GM23338 (cell line): ENCODE data around the gene UBAP1L. TPM values are rescaled to one million over a fixed set of nuclear protein-coding genes. Genes with fewer than 3 reads are reported as not detected.
A peak's percentile ranks its signal among the peaks of the same experiment; 100 is the strongest.

Experiments
- ATAC-seq: fragments of 200-7000 bp; cut with Tn5 transposase; 3 replicates; pipeline ENCODE4 v1.9.1; 2020
- DNase-seq: peaks from one replicate; pipeline ENCODE4 v3.0.0-alpha.2; 2015; ENCODE audit warnings: low spot score
- H2AFZ ChIP-seq: fragments of 200-600 bp; sonication (generic); 2 replicates; pipeline ENCODE4 v1.8.0; 2016; ENCODE audit warnings: antibody characterized with exemption, mild to moderate bottlenecking, moderate library complexity
- H3F3A ChIP-seq: fragments of 200-600 bp; sonication (generic); replicated peaks from 2 replicates; pipeline ENCODE4 v1.8.0; 2017; ENCODE audit warnings: antibody characterized with exemption, mixed run types, low read depth
- H3K27ac ChIP-seq: fragments of 200-600 bp; sonication (generic); 2 replicates; pipeline ENCODE4 v1.6.1; 2016; ENCODE audit warnings: low read depth
- H3K27me3 ChIP-seq: fragments of 200-600 bp; sonication (generic); 2 replicates; pipeline ENCODE4 v1.8.0; 2016; ENCODE audit warnings: mild to moderate bottlenecking, mixed run types, moderate library complexity; ENCODE audit not compliant: insufficient read depth
- H3K36me3 ChIP-seq: fragments of 200-600 bp; sonication (generic); 2 replicates; pipeline ENCODE4 v1.8.0; 2016; ENCODE audit warnings: mild to moderate bottlenecking; ENCODE audit not compliant: insufficient read depth
- H3K4me1 ChIP-seq: fragments of 200-600 bp; sonication (generic); 2 replicates; pipeline ENCODE4 v1.8.0; 2016; ENCODE audit warnings: mild to moderate bottlenecking, moderate library complexity; ENCODE audit not compliant: insufficient read depth
- H3K4me2 ChIP-seq: fragments of 200-600 bp; sonication (generic); 2 replicates; pipeline ENCODE4 v1.7.1; 2017; ENCODE audit warnings: mixed run types
- H3K4me3 ChIP-seq: fragments of 200-600 bp; sonication (generic); 2 replicates; pipeline ENCODE4 v1.6.1; 2016; ENCODE audit warnings: mixed run types
- H3K79me2 ChIP-seq: fragments of 200-600 bp; sonication (generic); replicated peaks from 2 replicates; pipeline ENCODE4 v1.8.0; 2017; ENCODE audit warnings: mild to moderate bottlenecking; ENCODE audit not compliant: insufficient read depth
- H3K9me2 ChIP-seq: fragments of 200-600 bp; sonication (generic); 2 replicates; pipeline ENCODE4 v1.8.0; 2017; ENCODE audit not compliant: insufficient read depth
- H4K20me1 ChIP-seq: fragments of 200-600 bp; sonication (generic); replicated peaks from 2 replicates; pipeline ENCODE4 v1.8.0; 2017; ENCODE audit warnings: mild to moderate bottlenecking; ENCODE audit not compliant: insufficient read depth
- H3K27ac Mint-ChIP-seq: 2 replicates; pipeline ENCODE4 v1.8.0; 2020; ENCODE audit warnings: inconsistent platforms, mild to moderate bottlenecking, moderate library complexity, mixed read lengths
- H3K27me3 Mint-ChIP-seq: 3 replicates; pipeline ENCODE4 v1.8.0; 2022; ENCODE audit warnings: low read depth, mild to moderate bottlenecking, moderate library complexity, mixed read lengths, inconsistent platforms; ENCODE audit not compliant: insufficient read depth, poor library complexity
- H3K36me3 Mint-ChIP-seq: 3 replicates; pipeline ENCODE4 v1.8.0; 2021; ENCODE audit warnings: low read depth, mild to moderate bottlenecking, inconsistent platforms, moderate library complexity, mixed read lengths
- H3K4me1 Mint-ChIP-seq: 3 replicates; pipeline ENCODE4 v1.8.0; 2020; ENCODE audit warnings: mild to moderate bottlenecking, inconsistent platforms, mixed read lengths
- H3K4me3 Mint-ChIP-seq: 3 replicates; pipeline ENCODE4 v1.8.0; 2021; ENCODE audit warnings: moderate library complexity, mild to moderate bottlenecking, inconsistent platforms, mixed read lengths
- H3K9me3 Mint-ChIP-seq: 3 replicates; pipeline ENCODE4 v1.8.0; 2020; ENCODE audit warnings: moderate library complexity, mild to moderate bottlenecking, inconsistent platforms, mixed read lengths
- CREB1 ChIP-seq: fragments of 250-450 bp; sonication (Bioruptor Pico); IDR thresholded peaks from 2 replicates; pipeline ENCODE4 v1.5.0; 2020; ENCODE audit warnings: low read depth, mild to moderate bottlenecking, moderate library complexity
- EZH2 ChIP-seq: fragments of 200-600 bp; sonication (generic); IDR thresholded peaks from one replicate; pipeline ENCODE4 v1.8.0; 2017; ENCODE audit warnings: antibody characterized with exemption, mild to moderate bottlenecking, low read depth; ENCODE audit not compliant: unreplicated experiment
- EZH2phosphoT487 ChIP-seq: fragments of 200-600 bp; sonication (generic); IDR thresholded peaks from one replicate; pipeline ENCODE4 v1.8.1; 2018; ENCODE audit warnings: antibody characterized with exemption; ENCODE audit not compliant: unreplicated experiment
- JUNB ChIP-seq: IDR thresholded peaks from one replicate; pipeline ENCODE4 v1.6.1; 2016; ENCODE audit warnings: antibody characterized with exemption; ENCODE audit not compliant: unreplicated experiment
- NANOG ChIP-seq: IDR thresholded peaks from 2 replicates; pipeline ENCODE4 v1.6.1; 2016; ENCODE audit warnings: antibody characterized with exemption, borderline replicate concordance
- POLR2AphosphoS5 ChIP-seq: IDR thresholded peaks from 2 replicates; pipeline ENCODE4 v1.6.1; 2016; ENCODE audit warnings: antibody characterized with exemption, low read depth
- REST ChIP-seq: IDR thresholded peaks from one replicate; pipeline ENCODE4 v1.6.1; 2018; ENCODE audit warnings: antibody characterized with exemption; ENCODE audit not compliant: unreplicated experiment
- STAT1 ChIP-seq: IDR thresholded peaks from one replicate; pipeline ENCODE4 v1.6.1; 2016; ENCODE audit warnings: antibody characterized with exemption; ENCODE audit not compliant: unreplicated experiment
- ZNF114 ChIP-seq: fragments of 250-450 bp; sonication (Bioruptor Pico); IDR thresholded peaks from 2 replicates; pipeline ENCODE4 v1.5.0; 2020; ENCODE audit warnings: mild to moderate bottlenecking, moderate library complexity
- polyA plus RNA-seq: library from polyadenylated mRNA; unstranded; fragments of >200 nt; fragmentation: Nextera tagmentation; extraction: Ambion mirVana; gene quantifications from 2 replicates; pipeline ENCODE4 v1.2.1, GENCODE V29; 2016
- total RNA-seq: library from RNA; depleted of rRNA; stranded (reverse); fragments of >200 nt; shearing (Covaris generic); gene quantifications from 2 replicates; pipeline ENCODE4 v1.2.3, GENCODE V29; 2014
- TF ChIP-seq, protein P1 (sequence below): IDR thresholded peaks from 2 replicates; pipeline ENCODE4 v1.6.1; 2016; ENCODE audit warnings: antibody characterized with exemption
- TF ChIP-seq, protein P2 (sequence below): fragments of 250-450 bp; sonication (Bioruptor Pico); IDR thresholded peaks from 2 replicates; pipeline ENCODE4 v1.5.0; 2020; ENCODE audit warnings: mild to moderate bottlenecking, moderate library complexity

The UBAP1L gene
- total and polyA plus RNA-seq, 2 experiments from 2014 or later = 0.53 to 1.5 TPM

- H2AFZ ChIP-seq = no peak overlapping the region
- no peaks in the 10 kb centered on the region for H3K79me2 ChIP-seq
- Mint-ChIP-seq H3K4me1 (peaks cover 47% of the 10 kb centered on the region), H3K36me3 (no peaks in the 10 kb centered on the region; the same call in 2 of the 3 replicates), H3K27me3 (peaks cover 20% of the 10 kb centered on the region), H3K9me3 (peaks cover 3% of the 10 kb centered on the region), H3K4me3 (no peak overlapping the region), H3K27ac (no peak overlapping the region)
- 0 out of 2 replicates have a peak, but pooled peaks cover 3% of the 10 kb centered on the region for H3K27me3 ChIP-seq
- no peaks in the 10 kb centered on the region for H3K36me3 ChIP-seq
- no peaks in the 10 kb centered on the region for H3K9me2 ChIP-seq
- TF ChIP-seq STAT1 (no peak), EZH2phosphoT487 (no peak), REST (no peak), EZH2 (no peak), JUNB (no peak), ZNF114 (no peak)
- H3K4me3 ChIP-seq = no peak overlapping the region
- no peak overlapping the region for H3K4me2 ChIP-seq
- H3K27ac ChIP-seq = no peak overlapping the region
- peaks cover 28% of the 10 kb centered on the region for H3F3A ChIP-seq
- no peak for DNase-seq
- H4K20me1 ChIP-seq = no peaks in the 10 kb centered on the region
- peaks cover 35% of the 10 kb centered on the region for H3K4me1 ChIP-seq
- no peak for ATAC-seq
Measured at GRCh38 chr15:65079580-65079979, 35.4 kb downstream of the UBAP1L start.

- peak overlapping the region; percentile 70 for H3K4me2 ChIP-seq
- no peaks in the 10 kb centered on the region; the same call in 2 of the 3 replicates for H3K36me3 Mint-ChIP-seq
- peak overlapping the region; percentile 99 for H2AFZ ChIP-seq
- 0 out of 2 replicates have a peak, but pooled peaks have one; percentile 42 for TF ChIP-seq CREB1 (CRISPR knock-in tag)
- no peak for TF ChIP-seq NANOG
- no peak for TF ChIP-seq POLR2AphosphoS5
- TF ChIP-seq, protein P1, sequence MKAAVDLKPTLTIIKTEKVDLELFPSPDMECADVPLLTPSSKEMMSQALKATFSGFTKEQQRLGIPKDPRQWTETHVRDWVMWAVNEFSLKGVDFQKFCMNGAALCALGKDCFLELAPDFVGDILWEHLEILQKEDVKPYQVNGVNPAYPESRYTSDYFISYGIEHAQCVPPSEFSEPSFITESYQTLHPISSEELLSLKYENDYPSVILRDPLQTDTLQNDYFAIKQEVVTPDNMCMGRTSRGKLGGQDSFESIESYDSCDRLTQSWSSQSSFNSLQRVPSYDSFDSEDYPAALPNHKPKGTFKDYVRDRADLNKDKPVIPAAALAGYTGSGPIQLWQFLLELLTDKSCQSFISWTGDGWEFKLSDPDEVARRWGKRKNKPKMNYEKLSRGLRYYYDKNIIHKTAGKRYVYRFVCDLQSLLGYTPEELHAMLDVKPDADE = no peak
- no peak for TF ChIP-seq EZH2phosphoT487
- TF ChIP-seq, protein P2, sequence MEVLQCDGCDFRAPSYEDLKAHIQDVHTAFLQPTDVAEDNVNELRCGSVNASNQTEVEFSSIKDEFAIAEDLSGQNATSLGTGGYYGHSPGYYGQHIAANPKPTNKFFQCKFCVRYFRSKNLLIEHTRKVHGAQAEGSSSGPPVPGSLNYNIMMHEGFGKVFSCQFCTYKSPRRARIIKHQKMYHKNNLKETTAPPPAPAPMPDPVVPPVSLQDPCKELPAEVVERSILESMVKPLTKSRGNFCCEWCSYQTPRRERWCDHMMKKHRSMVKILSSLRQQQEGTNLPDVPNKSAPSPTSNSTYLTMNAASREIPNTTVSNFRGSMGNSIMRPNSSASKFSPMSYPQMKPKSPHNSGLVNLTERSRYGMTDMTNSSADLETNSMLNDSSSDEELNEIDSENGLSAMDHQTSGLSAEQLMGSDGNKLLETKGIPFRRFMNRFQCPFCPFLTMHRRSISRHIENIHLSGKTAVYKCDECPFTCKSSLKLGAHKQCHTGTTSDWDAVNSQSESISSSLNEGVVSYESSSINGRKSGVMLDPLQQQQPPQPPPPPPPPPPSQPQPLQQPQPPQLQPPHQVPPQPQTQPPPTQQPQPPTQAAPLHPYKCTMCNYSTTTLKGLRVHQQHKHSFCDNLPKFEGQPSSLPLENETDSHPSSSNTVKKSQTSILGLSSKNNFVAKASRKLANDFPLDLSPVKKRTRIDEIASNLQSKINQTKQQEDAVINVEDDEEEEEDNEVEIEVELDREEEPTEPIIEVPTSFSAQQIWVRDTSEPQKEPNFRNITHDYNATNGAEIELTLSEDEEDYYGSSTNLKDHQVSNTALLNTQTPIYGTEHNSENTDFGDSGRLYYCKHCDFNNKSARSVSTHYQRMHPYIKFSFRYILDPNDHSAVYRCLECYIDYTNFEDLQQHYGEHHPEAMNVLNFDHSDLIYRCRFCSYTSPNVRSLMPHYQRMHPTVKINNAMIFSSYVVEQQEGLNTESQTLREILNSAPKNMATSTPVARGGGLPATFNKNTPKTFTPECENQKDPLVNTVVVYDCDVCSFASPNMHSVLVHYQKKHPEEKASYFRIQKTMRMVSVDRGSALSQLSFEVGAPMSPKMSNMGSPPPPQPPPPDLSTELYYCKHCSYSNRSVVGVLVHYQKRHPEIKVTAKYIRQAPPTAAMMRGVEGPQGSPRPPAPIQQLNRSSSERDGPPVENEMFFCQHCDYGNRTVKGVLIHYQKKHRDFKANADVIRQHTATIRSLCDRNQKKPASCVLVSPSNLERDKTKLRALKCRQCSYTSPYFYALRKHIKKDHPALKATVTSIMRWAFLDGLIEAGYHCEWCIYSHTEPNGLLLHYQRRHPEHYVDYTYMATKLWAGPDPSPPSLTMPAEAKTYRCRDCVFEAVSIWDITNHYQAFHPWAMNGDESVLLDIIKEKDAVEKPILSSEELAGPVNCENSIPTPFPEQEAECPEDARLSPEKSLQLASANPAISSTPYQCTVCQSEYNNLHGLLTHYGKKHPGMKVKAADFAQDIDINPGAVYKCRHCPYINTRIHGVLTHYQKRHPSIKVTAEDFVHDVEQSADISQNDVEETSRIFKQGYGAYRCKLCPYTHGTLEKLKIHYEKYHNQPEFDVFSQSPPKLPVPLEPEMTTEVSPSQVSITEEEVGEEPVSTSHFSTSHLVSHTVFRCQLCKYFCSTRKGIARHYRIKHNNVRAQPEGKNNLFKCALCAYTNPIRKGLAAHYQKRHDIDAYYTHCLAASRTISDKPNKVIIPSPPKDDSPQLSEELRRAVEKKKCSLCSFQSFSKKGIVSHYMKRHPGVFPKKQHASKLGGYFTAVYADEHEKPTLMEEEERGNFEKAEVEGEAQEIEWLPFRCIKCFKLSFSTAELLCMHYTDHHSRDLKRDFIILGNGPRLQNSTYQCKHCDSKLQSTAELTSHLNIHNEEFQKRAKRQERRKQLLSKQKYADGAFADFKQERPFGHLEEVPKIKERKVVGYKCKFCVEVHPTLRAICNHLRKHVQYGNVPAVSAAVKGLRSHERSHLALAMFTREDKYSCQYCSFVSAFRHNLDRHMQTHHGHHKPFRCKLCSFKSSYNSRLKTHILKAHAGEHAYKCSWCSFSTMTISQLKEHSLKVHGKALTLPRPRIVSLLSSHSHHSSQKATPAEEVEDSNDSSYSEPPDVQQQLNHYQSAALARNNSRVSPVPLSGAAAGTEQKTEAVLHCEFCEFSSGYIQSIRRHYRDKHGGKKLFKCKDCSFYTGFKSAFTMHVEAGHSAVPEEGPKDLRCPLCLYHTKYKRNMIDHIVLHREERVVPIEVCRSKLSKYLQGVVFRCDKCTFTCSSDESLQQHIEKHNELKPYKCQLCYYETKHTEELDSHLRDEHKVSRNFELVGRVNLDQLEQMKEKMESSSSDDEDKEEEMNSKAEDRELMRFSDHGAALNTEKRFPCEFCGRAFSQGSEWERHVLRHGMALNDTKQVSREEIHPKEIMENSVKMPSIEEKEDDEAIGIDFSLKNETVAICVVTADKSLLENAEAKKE (CRISPR knock-in tag) = no peak
Measured at GRCh38 chr15:65077981-65078352, 37.0 kb downstream of the UBAP1L start.

More at GRCh38 chr15:65077981-65078352, 37.0 kb downstream of the UBAP1L start:
- no peak overlapping the region for H3K27ac ChIP-seq
- no peaks in the 10 kb centered on the region for H4K20me1 ChIP-seq
- peak; percentile 94 for DNase-seq
- H3K27me3 ChIP-seq = 0 out of 2 replicates have a peak, but pooled peaks cover 3% of the 10 kb centered on the region
- peak; percentile 87 for ATAC-seq
- Mint-ChIP-seq H3K27ac (no peak overlapping the region), H3K4me3 (no peak overlapping the region; the same call in 2 of the 3 replicates), H3K27me3 (peaks cover 18% of the 10 kb centered on the region), H3K9me3 (peaks cover 3% of the 10 kb centered on the region), H3K4me1 (peaks cover 32% of the 10 kb centered on the region)
- H3K79me2 ChIP-seq = no peaks in the 10 kb centered on the region
- H3F3A ChIP-seq = peaks cover 17% of the 10 kb centered on the region; the same call in 1 of the 2 replicates
- H3K36me3 ChIP-seq = no peaks in the 10 kb centered on the region
- no peak overlapping the region for H3K4me3 ChIP-seq
- peaks cover 21% of the 10 kb centered on the region for H3K4me1 ChIP-seq
- no peaks in the 10 kb centered on the region for H3K9me2 ChIP-seq
